ENCODE measurements around the gene DNM2. TPM values are rescaled to one million over a fixed set of nuclear protein-coding genes. Genes with fewer than 3 reads are reported as not detected.

The DNM2 gene
- total and polyA plus RNA-seq, 9 of the 15 experiments (the other 6 are each of a cell fraction or from before 2014, with no cell fraction given), result 2.2 to 161 (median 72.6) TPM

GRCh38 chr19:10805758-10806247 is 87.9 kb downstream of the DNM2 start (continued):
- TF ChIP-seq GATA2 (CRISPR knock-in tag; IDR thresholded peaks at IDR 0.05) (no peak), POLR3A (IDR thresholded peaks at IDR 0.05; ENCODE audit: borderline replicate concordance, extremely low read depth, insufficient read depth, insufficient read length) (no peak), OTX1 (CRISPR knock-in tag; IDR thresholded peaks at IDR 0.05) (no peak), BCLAF1 (IDR thresholded peaks at IDR 0.05; ENCODE audit: borderline replicate concordance in 1 of 2, control insufficient read depth in 1 of 2, low read depth in 2 of 2, low read length in 1 of 2) (no peak)

- H3K9ac ChIP-seq (ENCODE audit: insufficient read depth in 1 of 2, low read depth in 2 of 2, low read length in 2 of 2), result peak overlapping the region in 1 of 2 experiments; percentile 86; a peak in 2 of 4 replicates
- ATAC-seq (peak; percentile 51), DNase-seq (ENCODE audit: extremely low read depth in 1 of 4, low spot score in 3 of 4) (peak; percentile 43 to 71 (median 66)), FAIRE-seq (no peak)
- 33% methylated on average over 10 of the region's 10 CpGs for WGBS (ENCODE audit: insufficient coverage, low coverage, missing lambda C conversion rate)
- ChIA-PET POLR2A (interaction anchor here (0.6 to 1.5 kb wide), 6 partner anchors 13 to 72 kb away, joined by 3 to 4 read pairs (median 4); partner anchors contain the start of gene TMED1), CTCF (ENCODE audit: low intra/inter-chr PET ratio) (no interaction called here)
- peaks cover 70% of the 10 kb centered on the region for H3K36me3 ChIP-seq (ENCODE audit: control insufficient read depth, insufficient read depth, low read length)
- H3K4me3 ChIP-seq, result no peak overlapping the region
- H3K27me3 ChIP-seq (ENCODE audit: control insufficient read depth in 2 of 2, insufficient read depth in 2 of 2, low read length in 2 of 2), result no peaks in the 10 kb centered on the region
- no peaks in the 10 kb centered on the region for H3K9me1 ChIP-seq (ENCODE audit: control insufficient read depth, insufficient read depth, low read length)
- H3K4me1 ChIP-seq (replicated peaks in 1 of 2; ENCODE audit: control insufficient read depth in 2 of 2, insufficient read depth in 2 of 2, low read length in 2 of 2), result peaks cover 48 to 53% of the 10 kb centered on the region in 2 experiments
- no peaks in the 10 kb centered on the region for H4K20me1 ChIP-seq (replicated peaks; ENCODE audit: control insufficient read depth, insufficient read depth, low read length)
- in situ Hi-C loops (cut with MboI), result no loop called here
- H2AFZ ChIP-seq (ENCODE audit: low read depth, low read length), result no peak overlapping the region
- TSS peak; percentile 7 for BruUV-seq (replicated peaks)
- peak overlapping the region; percentile 4; the same call in 2 of the 3 replicates for H3K27ac ChIP-seq (ENCODE audit: extremely low read depth, low read depth, low read length)
- peaks cover 8% of the 10 kb centered on the region; the same call in 2 of the 3 replicates for H3K79me2 ChIP-seq (ENCODE audit: control insufficient read depth, insufficient read depth, low read length)
- H3K9me3 ChIP-seq (replicated peaks; ENCODE audit: control insufficient read depth, insufficient read depth, low read depth, low read length), result no peaks in the 10 kb centered on the region; the same call in 1 of the 2 replicates
- intact Hi-C loops (cut with micrococcal nuclease), result loop anchor here (2.0 kb wide), 1 partner anchor 90 kb away; the partner anchor contains the start of gene DNM2
- peak overlapping the region; percentile 38; the same call in 1 of the 2 replicates for H3K4me2 ChIP-seq (ENCODE audit: insufficient read depth, low read length)
- TF ChIP-seq PCBP1 (IDR thresholded peaks at IDR 0.05; ENCODE audit: low read depth, low read length, poor library complexity, severe bottlenecking) (no peak), ZNF175 (CRISPR knock-in tag; IDR thresholded peaks at IDR 0.05; ENCODE audit: low read depth) (no peak), SRF (CRISPR knock-in tag; IDR thresholded peaks at IDR 0.05) (no peak), TFAP4 (CRISPR knock-in tag; IDR thresholded peaks at IDR 0.05; ENCODE audit: borderline replicate concordance) (peak; percentile 81), CREBBP (IDR thresholded peaks at IDR 0.05; ENCODE audit: low read depth, low read length) (no peak), TEAD4 (IDR thresholded peaks at IDR 0.05; ENCODE audit: low read length) (peak; percentile 18; the same call in 1 of the 2 replicates), TEAD4 (CRISPR knock-in tag; IDR thresholded peaks at IDR 0.05; ENCODE audit: borderline replicate concordance) (no peak), ZFP1 (CRISPR knock-in tag; IDR thresholded peaks at IDR 0.05) (no peak), USF2 (CRISPR knock-in tag; IDR thresholded peaks at IDR 0.05) (no peak)
These were observed 91.2 kb downstream of the DNM2 start for GRCh38 chr19:10808937-10809649.
